GM10266 (cell line): ENCODE results near the gene GMIP.

Experiments
- DNase-seq: peaks from one replicate; pipeline ENCODE4 v3.0.0; 2012; ENCODE audit errors: extremely low spot score
- CTCF ChIP-seq: IDR thresholded peaks from 2 replicates; pipeline ENCODE4 v1.5.1; 2012; ENCODE audit warnings: mild to moderate bottlenecking, low read depth; ENCODE audit not compliant: control insufficient read depth, insufficient read depth; ENCODE audit errors: missing control alignments

The GMIP gene

DNA sequence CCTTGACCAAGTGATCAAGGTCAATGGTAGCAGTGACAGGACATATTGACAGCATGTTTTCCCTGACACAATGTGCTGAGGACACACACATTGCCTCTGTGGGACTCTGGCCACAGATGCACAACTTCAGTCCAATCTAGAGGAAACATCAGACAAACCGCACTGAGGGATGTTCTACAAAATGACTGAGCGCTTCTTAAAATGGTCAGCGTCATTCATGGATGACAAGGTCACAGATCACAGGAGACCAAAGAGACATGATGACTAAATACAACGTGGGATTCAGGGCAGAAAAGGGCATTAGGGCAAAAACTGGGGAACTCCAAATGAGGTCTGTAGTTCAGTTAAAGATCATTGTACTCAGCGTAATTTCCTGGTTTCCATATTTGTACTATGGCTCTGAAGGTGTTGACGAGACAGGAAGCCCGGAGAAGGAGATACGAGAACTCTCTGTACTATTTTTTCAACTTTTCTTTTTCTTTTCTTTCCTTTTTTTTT is 45.6 kb downstream of the GMIP start:
- DNase-seq, result peak; percentile 64

DNA sequence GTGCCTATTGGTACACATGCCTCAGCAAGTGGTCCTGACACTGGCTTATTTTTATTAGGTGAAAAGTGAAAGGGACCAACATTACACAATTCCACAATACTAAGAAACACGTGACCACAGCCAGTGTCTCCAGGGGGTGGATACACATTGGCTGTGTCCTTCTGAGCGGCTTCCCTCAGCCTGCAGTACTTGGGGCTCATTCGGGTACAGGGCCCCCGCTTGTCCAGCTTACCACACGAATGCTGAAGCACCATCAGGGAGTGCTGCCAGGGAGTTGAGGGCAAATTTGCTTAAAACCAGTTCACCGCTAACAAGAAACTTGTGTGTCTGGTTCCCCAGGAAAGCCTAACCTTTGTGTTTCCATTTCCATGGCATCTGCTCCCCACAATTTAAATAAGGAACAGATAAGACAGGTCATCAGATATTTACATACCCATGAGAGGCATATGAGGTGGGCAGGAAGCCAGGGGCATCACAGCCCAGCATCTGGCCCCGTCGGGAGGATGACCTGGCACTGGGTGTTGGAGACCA is 48.2 kb downstream of the GMIP start:
- no peak for TF ChIP-seq CTCF
- no peak for DNase-seq

More for the DNA sequence above, 45.6 kb downstream of the GMIP start:
- TF ChIP-seq CTCF, result no peak

GRCh38 chr19:19594381-19594780 is 49.1 kb downstream of the GMIP start:
- no peak for TF ChIP-seq CTCF
- no peak for DNase-seq

DNA sequence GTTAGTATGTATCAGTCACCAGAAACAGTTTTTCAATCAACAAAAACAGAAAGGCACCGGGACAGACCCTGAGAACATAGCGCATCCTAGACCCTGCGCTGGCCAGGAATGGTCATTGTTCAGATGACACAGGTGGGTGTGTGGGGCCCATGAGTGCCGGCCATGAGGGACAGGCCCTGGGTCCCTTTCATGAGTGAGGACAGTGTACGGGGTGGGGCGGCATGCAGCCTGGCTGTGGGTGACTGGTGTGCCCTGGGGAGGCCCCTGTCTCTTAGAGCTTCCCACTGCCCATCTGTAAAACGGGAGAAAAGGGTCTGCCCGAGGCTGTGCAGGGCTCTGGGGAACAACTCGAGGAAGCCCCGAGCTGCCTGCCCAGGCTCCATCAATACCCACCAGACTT is 50.8 kb downstream of the GMIP start:
- TF ChIP-seq CTCF, result no peak

GRCh38 chr19:19591133-19591825 is 52.2 kb downstream of the GMIP start:
- peak; percentile 72 for DNase-seq
- TF ChIP-seq CTCF, result no peak

More for the DNA sequence above, 50.8 kb downstream of the GMIP start:
- no peak for DNase-seq

DNA sequence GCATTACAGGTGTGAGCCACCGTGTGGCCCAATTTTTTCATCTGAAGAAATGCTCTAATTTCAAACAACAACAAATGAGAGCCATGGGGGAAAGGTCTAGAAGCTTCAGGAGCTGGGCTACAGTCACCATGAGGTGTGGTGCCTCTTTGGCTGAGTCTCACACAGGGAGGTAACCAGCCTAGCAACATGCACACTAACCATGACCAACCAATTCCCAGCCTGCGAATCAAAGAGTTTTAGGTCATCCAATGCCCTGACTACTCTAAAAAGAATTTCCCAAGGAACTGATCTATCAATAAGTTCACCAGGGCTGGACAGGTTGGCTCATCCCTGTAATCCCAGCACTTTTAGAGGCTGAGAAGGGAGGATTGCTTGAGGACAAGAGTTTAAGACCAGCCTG is 54.9 kb downstream of the GMIP start:
- DNase-seq, result no peak
- no peak for TF ChIP-seq CTCF

GRCh38 chr19:19587771-19588170 is 55.7 kb downstream of the GMIP start:
- DNase-seq, result no peak
- TF ChIP-seq CTCF, result no peak
